Suprapubic skin (tissue), 4 donors: ENCODE measurements around the gene GALNT17.

Experiments
- EP300 ChIP-seq: sonication (generic); formaldehyde crosslinking; IDR thresholded peaks from one replicate; pipeline ENCODE4 v1.6.1; 2017; ENCODE audit warnings: antibody characterized with exemption
- POLR2AphosphoS5 ChIP-seq, 3 donors: sonication (generic); formaldehyde crosslinking; IDR thresholded peaks; one replicate each; pipeline ENCODE4 v1.6.1; 2017; ENCODE audit warnings: antibody characterized with exemption in 3 of 3

DNA sequence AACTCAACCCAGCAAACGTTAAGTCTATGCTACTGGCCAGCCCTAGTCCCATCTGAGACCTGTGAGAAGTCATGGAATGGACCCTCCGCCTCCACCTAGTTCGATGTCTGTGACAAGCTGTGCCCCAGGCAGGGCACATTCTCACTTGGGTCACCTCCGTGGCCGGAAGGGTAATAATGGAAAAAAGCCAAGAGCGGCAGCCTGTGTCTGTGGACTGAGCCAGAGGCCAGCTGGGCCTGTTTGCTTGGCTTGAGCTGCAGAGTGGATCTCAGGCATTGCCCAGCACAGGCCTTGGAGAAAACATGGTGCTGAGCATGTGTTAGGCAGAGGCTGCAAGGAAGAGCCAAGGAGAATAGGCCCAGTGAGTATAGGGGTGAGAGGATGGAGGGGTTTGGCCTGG is 97.8 kb downstream of the GALNT17 start:
- TF ChIP-seq EP300 (no peak), POLR2AphosphoS5 (IDR thresholded peaks at IDR 0.05) (no peak)
